ENCODE measurements around the gene SPRR1A.

SPRR1A gene, protein sequence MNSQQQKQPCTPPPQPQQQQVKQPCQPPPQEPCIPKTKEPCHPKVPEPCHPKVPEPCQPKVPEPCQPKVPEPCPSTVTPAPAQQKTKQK

DNA sequence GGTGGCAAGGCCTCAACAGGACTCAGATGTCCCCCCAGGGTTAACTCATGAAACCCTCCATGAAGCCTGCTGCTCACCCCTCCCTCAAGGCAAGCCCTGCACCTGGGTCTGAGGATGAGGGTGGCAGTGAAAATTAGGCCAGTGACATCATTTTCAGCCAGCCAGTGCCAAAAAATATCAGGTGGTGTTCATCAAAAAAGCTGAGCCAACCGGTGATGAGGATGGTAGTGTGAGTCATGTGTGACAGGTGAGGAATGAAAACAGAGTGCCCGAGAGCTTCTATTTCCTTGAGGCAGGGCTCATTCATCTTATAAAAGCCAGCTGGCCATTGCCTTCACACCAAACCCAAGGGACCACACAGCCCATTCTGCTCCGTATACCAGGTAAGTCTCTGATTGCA lies at the start of gene SPRR1A:
SPRR1A (plus strand) TSS at position 339 of the 400 bp plus-strand sequence. CDS start 1,150 bp downstream, outside the sequence.
- DNase-seq (ENCODE audit: low spot score) = no peak

DNA sequence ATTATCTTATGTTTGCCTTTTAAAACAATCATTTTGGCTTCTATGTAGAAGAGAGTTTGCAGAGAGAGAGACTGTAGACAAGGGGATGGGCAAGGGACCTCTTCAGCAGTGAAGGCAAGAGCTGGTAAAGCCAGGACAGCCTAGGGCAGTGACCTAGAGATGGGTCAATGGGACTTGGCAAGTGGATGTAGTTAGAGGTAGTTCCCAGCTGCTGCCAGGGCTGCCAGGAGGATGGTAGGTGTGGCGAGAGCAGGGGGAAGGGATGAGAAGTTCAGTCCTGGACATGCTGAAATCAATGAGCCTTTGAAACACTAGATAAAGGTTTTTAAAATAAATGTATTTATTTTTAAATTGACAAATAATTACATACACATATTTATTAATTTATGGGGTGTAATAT lies 43.3 kb upstream of the SPRR1A start:
- DNase-seq (ENCODE audit: low spot score) = no peak

DNA sequence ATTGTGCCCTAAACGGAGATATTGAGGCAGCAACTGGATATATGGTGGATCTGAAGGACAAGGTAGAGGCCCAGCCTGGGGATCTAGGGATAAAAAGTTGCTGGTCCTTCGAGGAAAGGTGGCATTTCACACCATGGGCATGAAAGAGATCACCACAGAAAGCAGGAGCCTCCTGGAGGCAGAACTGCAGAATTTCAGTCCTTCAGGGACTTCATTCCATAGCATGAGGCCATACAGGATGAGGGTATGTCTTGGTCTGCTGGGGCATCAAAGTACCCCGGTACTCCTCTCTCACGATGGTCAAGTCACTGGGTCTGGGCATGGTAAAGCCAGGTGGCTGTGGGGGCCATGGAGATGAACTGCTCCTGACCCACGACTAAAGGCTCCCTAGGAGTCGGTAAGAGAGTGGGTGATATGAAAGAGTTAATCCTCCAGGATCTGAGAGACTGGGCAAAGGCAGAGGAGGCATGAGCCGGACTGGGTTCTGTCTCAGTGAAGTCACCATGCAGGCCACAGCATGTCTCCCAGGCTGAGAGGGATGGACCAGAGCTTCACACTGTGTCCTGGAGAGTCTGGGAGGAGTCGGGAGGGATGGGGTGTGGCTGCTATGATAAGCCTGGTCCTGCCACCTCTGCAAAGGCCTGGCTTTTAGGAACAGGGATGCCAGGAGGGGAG lies 42.7 kb upstream of the SPRR1A start:
- no peak for DNase-seq (ENCODE audit: low spot score)

DNA sequence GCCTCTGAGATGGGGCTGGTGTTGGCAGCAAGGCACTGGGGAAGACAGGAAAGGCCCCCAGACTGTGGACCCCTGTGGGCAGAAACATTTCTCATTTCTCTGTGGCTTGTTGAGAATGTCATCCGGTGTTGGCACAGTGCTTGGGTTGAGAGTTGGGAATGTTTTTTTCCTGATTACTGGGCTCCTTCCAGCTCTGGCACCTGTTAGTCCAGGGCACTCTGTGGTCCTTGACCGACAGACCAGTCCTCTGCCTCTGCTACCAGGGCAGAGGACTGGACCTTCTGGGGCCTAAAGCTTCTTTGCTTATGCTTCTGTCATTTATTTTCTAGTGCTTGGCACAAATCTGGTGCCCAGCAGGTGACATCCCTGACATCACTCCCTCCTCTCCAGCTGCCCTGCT lies 41.7 kb upstream of the SPRR1A start:
- no peak for DNase-seq (ENCODE audit: low spot score)

DNA sequence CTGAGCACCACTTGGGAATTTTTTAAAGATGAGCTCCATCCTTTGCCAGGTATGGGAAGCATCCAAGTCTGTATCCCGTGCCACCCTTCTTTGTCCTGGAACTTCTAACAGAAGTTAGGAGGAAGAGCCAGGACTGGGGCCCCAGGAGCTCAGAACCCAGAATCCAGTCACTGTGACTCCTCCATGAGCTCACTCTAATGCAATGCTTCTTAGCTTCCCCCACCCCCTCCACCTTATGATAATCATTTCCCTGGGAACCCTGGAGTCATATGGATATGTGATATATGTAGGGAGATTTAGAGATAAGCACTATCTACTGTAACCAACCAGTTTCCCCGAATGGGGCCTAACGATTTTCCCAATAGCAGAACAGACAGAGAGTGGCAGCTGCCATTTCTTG lies 37.6 kb upstream of the SPRR1A start:
- no peak for DNase-seq (ENCODE audit: low spot score)

DNA sequence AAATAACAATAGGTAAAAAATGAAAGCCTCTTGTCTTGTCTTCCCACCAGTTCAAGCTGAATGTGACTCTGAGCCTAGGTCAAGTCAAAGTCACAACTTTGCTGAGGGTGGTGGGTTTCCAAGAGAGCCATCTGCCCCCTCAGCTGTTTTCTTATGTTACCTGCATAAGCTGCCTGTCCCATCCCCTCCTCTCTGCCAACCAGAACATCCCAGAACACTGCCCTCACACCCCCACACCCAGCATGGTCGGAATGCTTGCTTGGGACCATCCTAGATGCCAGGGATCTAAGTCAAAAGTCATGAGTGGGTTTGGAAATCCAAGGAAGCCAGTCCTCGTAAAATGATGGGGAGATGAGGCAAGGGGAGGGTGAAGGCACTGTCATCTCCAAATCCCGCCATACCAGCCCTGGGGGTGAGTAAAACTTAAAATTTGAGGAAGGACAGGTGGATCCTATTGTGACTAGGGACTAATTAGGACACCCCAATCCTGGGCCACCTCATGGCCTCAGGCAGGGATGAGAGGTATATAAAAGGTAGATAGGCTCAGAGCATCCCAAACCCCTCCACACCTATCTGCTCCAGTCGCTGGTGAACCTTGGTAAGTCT lies 37.1 kb upstream of the SPRR1A start, which contains the start of gene SPRR5:
SPRR5 (plus strand) TSS at position 556 of the 606 bp plus-strand sequence. CDS start 1,349 bp downstream, outside the sequence.
- no peak for DNase-seq (ENCODE audit: low spot score)

DNA sequence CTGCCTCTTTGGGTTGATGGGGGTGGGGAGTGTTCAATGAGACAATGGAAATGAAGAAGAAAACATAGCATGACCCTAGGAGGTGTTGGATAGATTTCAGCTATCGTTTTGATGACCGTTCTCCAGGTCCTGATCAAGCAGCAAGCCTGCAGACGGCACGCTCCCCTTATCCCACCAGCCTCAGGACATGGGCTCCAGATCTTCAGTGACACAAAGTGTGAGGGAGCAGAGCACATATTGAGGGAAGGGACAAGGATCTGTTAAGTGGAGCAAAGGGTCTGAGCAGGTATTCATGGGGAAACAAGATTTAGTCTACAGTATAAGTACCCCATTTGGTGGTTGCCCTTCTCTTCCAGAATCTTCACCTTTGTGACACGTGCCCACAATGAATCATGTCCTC lies 32.2 kb upstream of the SPRR1A start:
- DNase-seq (ENCODE audit: low spot score) = no peak

DNA sequence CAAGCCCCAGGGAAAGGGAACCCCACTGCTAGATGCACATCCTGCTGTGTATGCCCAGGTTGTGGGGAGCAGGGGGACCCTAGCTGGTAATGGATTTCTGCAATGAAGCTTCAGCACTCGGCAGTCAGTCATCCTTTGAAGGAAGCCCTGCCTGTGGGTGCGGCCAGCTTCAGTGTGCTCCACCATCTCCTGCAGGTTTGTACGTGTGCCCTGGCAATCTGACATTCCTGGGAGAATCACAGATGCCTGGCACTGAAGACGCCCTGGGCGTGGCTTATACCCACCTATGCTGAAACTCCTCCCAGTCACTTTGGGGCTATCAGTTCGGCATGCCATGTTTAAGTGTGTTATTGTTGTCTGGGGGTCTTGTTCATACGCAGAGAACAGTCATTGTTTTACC lies 30.1 kb upstream of the SPRR1A start:
- no peak for DNase-seq (ENCODE audit: low spot score)

DNA sequence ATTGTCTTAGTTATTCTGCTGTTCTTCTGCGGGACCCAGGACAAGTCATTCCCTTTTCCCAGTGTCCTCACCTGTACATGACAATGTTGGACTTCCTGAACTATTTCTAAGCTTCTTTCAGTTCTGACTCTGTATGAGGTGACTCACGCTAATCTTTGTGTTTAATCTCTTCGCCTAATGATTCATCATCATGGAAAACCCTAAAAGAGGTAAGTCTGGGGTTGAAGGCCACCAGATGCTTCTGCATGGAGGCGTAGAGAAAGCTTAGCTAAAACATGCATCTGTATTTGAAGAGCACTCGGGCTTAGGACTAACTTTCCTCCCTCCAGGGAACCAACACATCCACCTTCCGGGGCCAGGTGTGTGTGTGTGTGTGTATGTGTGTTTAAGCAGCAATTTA lies 29.4 kb upstream of the SPRR1A start:
- no peak for DNase-seq (ENCODE audit: low spot score)

DNA sequence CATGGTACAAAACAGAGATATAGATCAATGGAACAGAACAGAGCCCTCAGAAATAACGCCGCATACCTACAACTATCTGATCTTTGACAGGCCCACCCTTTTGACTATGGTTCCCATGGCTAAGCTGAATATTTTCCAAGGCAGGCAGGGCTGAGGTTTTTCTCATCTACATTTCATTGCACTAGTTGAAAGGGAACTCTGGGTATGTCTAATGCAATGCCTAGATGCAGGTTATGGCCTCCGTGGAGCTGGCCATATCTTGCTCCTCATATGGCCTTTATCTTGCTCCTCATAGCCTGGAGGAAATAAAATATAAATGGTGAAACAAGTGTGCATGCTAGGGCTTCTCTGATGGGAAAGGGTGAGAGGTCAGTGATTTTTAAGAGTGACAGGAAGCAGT lies 26.3 kb upstream of the SPRR1A start:
- no peak for DNase-seq (ENCODE audit: low spot score)

DNA sequence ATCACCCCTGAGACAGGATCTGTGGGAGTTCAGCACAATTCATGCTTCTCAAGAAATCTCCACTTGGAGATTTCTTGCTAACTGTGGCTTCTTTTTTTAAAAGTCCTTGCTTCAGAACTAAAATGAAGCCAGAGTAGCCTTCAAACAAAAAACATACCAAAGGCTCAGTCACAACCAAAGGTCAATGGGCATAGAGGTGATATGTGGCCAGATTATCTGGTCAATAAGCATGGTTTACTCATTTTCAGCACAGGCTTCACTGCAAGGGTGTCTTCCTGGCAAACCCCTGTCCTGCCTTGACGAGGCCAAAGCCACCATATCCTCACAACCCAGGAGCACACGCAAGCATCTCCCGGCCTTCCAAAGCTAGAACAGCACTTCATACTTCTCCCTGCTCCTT lies 24.6 kb upstream of the SPRR1A start:
- DNase-seq (ENCODE audit: low spot score) = no peak

DNA sequence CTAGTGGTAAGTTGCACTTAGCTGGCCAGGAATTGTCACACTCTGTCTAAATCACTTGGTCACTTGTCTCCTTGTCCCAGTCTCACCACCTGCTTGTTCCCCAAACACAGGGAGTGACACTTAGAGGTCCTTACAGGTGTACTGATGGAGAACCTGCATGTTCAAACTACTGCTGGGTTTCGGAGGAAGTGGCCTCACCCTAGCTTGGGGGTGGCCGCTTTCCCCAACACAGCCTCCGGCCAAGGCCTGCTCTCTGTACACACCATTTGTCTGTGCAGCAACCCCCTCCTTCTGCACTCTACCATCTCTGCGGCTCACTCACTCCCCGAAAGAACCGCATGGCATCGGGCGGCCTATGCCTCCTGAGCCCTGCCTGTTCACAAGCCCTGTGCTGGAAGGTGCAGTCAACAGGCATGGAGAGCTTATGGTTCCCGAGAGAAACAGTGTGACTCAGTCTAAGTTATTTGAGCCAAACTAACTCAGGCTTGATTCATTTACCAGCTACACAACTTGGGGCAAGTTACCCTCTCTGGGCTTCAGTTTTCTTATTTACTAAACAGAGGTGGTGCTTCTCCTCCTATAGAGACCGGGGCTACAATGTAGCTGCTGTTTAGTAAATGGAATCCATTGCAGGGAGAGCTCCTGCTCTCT lies 24.0 kb upstream of the SPRR1A start:
- no peak for DNase-seq (ENCODE audit: low spot score)

DNA sequence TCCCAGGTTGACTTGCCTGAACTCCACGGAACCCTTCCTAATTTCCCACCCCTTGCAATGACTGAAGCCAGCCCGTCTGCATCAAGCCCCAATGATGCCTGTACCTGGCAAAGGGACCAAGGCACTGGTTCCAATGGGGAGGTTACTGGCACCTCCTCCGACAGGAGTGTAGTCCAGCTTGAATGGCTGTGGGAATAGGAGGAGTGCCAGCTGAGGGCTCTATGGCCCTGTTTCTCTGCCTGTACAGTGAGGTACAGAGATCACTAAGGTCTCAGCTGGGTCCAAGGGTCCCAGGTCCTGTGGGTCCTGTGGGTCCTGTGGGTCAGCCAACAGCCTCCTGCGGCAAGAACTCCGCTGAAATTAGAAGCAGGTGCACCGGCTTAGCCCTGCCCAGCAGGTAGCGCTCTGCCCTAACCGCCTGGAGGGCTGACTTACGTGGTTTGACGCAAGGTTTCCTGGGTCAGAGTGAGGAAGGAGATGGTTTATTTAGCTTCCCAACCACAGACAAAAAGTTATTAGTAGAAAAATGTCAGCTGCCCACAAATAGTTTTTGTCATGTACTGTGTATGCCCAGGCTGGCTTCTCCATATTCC lies 23.3 kb upstream of the SPRR1A start:
- no peak for DNase-seq (ENCODE audit: low spot score)

DNA sequence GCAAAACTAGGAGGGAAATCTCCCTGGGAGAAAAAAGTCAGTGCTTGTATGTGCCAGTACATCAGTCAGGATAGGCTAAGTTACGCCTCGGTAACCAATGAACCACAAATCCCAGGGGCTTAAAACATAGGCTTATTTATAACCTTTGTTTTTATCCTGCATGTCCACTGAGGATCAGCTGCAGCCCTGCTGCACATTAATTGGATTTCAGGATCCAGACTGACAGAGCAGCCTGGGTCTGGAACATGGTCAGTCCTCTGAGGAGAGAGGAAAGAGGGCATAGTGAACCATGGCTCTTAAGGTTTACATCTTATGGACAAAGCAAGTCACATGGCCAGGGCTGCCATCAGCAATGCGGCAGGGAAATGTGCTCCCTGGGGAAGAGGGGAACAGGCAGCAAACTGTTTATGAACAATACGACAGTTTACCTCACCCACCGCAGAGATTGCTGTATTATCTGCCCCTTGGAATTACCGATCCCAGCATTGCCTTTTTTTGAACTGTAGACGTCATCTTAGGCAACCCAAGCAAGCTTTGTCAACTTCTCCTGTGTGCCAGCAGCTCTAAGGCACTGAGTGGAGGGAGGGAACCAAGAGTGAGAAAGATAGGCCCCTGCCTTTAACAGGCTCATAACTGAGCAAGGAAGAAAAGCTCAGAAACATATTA lies 22.5 kb upstream of the SPRR1A start:
- DNase-seq (ENCODE audit: low spot score) = no peak

DNA sequence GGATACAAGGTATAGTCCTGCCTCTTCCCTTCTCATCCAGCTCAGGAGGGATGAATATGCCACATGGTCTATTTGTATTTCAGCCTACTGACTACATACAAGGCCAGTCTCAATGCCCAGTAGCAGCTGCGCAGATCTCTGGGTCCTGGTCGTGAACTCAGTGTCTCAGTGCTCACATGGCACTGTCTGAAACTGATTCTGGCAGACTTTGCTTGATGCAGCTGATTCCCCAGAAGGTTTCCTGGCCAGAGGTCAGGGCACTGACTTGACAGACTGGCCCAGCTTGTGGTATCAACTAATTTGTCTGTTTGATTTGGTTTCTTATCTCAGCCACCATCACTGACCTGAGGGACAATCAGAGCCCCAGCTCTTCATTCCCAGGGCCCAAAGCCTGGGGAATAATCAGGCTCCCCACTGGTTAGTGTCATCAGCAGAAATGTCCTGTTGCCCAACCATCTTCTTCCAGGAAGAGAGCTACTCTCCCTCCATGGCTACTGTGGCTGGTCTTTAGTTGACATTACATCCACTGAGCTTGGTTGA lies 20.9 kb upstream of the SPRR1A start:
- DNase-seq (ENCODE audit: low spot score) = no peak

DNA sequence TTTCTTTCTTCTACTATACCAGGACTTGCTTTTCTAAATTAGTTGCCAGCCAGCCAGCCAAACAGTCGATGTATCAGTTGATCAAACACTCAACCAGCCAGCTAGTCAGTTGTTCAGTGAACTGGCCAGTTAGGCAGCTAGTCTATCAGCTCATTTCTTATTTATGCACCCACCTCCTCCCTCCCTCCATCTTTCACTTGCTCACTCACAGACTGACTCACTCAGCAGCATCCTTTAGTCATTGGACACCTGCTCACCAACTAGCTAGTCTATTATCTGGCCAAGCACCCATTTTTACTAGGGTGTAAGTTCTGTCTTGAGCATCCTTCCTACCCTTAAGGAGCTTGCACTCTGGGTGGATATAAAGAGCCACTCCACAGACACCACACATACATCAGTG lies 19.3 kb upstream of the SPRR1A start:
- DNase-seq (ENCODE audit: low spot score) = no peak

DNA sequence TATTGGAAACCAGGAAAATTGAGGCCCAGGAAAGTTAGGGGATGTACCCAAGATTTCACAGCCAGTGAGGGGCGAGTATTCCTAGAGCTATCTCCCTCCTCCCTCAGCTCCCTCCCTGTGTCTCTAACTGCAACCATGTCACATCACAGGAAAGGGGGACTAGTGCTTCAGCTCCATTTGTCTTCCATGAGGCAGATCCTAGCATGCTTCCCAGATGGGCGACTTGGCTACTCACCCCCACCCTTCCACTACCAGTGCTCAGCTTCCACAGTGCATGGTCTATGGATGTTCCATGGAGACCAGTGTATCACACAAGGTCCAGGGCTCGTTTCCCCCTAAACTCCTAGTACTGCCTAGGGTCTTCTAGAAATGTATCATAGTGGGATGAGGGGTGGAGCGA lies 18.0 kb upstream of the SPRR1A start:
- no peak for DNase-seq (ENCODE audit: low spot score)

DNA sequence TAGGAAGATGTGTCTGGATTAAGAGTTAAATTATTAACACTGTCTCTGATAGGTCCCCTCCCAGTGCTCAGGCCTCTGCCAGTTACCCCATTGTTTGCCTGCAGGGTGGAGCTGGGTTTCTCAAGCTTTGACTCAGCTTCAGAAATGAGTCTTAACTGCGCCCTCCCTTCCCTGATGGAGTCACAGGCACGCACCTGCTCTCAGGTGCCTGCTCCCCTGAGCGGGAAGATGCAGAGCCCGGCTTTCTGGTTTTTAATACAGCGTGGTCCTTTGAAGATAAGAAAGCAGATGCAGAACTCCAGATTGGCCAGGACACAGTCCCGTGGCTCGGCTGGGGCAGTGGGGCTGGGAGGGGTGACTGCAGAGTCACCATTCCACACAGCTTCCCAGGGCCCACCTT lies 16.7 kb upstream of the SPRR1A start:
- DNase-seq (ENCODE audit: low spot score) = no peak

DNA sequence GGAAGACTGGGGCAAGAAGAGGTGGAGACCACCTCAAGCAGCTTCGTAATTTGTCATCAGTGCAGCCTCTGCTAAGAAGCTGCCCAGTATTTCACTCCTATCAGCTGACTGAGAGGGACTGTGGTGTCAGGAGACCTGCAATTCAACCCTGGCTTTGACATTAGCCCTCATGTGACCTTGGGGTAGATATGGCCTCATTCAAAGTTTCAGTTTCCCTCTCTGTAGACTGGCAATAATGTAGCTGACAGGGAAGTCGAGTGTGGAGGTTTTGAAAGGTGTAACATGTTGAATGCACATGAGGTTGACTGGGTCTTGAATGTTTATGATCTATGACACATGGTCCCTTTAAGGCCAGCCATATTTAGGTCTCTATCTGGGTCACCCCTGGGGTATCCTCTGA lies 15.6 kb upstream of the SPRR1A start:
- DNase-seq (ENCODE audit: low spot score) = no peak

DNA sequence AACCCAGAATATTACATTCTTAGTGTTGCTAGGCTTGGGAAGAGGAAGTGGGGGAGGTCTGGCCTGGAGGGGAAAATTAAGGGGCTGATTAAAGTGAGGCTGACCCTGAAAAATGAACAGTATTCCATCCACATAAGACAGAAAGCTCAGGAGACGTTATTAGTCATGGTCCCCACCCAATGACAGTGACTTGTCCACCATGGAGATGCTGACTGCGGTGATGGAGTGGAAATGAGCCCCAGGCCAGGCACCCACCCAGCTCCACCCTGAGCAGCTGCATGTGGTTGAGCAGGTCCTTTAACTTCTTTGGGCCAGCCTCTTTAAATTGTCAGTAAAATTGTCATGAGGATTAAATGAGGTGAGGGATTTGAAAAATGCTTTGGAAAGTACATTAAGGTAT lies 14.8 kb upstream of the SPRR1A start:
- no peak for DNase-seq (ENCODE audit: low spot score)

DNA sequence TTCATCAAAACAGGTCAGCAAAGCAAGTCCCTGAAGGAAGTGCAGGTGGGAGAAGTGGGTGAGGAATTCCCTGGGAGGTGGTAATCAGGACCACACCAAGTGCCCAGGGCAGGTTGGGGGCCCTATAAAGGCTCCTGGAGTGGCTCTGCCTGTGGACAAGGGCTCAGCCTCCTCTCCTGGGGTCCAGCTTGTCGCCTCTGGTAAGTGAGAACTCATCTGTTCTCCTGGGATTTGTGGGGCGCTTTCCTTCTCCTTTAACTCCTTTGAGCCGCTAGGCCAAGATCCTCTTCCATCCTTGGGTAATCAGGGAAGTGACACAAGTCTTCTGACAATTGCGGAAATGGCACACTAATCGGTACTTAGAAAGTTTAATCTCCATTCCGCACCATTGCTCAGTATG lies 13.4 kb upstream of the SPRR1A start, which contains the start of gene SPRR4:
SPRR4 (plus strand) TSS at position 154 of the 400 bp plus-strand sequence. CDS start 1,243 bp downstream, outside the sequence.
- DNase-seq (ENCODE audit: low spot score) = no peak
